ENCODE measurements around the gene C10orf120. TPM values are rescaled to one million over a fixed set of nuclear protein-coding genes. Genes with fewer than 3 reads are reported as not detected.

C10orf120 gene
- total RNA-seq, 3 donors from 2014 or later = not detected

GRCh38 chr10:122727426-122727825 lies 27.8 kb upstream of the C10orf120 start:
- Histone ChIP-seq H3K4me1 (ENCODE audit: low read depth) (no peaks in the 10 kb centered on the region), H3K4me3 (no peak overlapping the region), H3K36me3 (ENCODE audit: low read depth) (no peaks in the 10 kb centered on the region), H3K9me3 (no peaks in the 10 kb centered on the region)
- DNase-seq (no peak), ATAC-seq (peak; percentile 49)
- intact Hi-C loops (cut with DNase I, micrococcal nuclease) = no loop called here
- no peak for TF ChIP-seq CTCF (IDR thresholded peaks at IDR 0.05)

GRCh38 chr10:122725768-122726167 lies 26.1 kb upstream of the C10orf120 start:
- intact Hi-C loops (cut with DNase I, micrococcal nuclease) = no loop called here
- no peaks in the 10 kb centered on the region for H3K9me3 ChIP-seq
- no peaks in the 10 kb centered on the region for H3K36me3 ChIP-seq (ENCODE audit: low read depth)
- H3K4me3 ChIP-seq = no peak overlapping the region
- no peak for ATAC-seq
- H3K4me1 ChIP-seq (ENCODE audit: low read depth) = no peaks in the 10 kb centered on the region
- TF ChIP-seq CTCF (IDR thresholded peaks at IDR 0.05) = no peak
- DNase-seq = no peak

- no peak for ATAC-seq
- intact Hi-C loops (cut with DNase I, micrococcal nuclease) = no loop called here
- Histone ChIP-seq H3K36me3 (ENCODE audit: low read depth) (no peaks in the 10 kb centered on the region), H3K9me3 (no peaks in the 10 kb centered on the region), H3K4me1 (ENCODE audit: low read depth) (no peaks in the 10 kb centered on the region), H3K4me3 (no peak overlapping the region)
- DNase-seq = no peak
- TF ChIP-seq CTCF (IDR thresholded peaks at IDR 0.05) = no peak
Observed at GRCh38 chr10:122725006-122725405, 25.4 kb upstream of the C10orf120 start.

- ATAC-seq (no peak), DNase-seq (no peak)
- H3K36me3 ChIP-seq (ENCODE audit: low read depth) = no peaks in the 10 kb centered on the region
- no peaks in the 10 kb centered on the region for H3K4me1 ChIP-seq (ENCODE audit: low read depth)
- intact Hi-C loops (cut with DNase I, micrococcal nuclease) = no loop called here
- H3K4me3 ChIP-seq = no peak overlapping the region
- TF ChIP-seq CTCF (IDR thresholded peaks at IDR 0.05) = no peak
- H3K9me3 ChIP-seq = no peaks in the 10 kb centered on the region
Observed at GRCh38 chr10:122721111-122721510, 21.5 kb upstream of the C10orf120 start.

- intact Hi-C loops (cut with DNase I, micrococcal nuclease) = no loop called here
- DNase-seq (no peak), ATAC-seq (no peak)
- TF ChIP-seq CTCF (IDR thresholded peaks at IDR 0.05) = no peak
- Histone ChIP-seq H3K4me1 (ENCODE audit: low read depth) (no peaks in the 10 kb centered on the region), H3K36me3 (ENCODE audit: low read depth) (no peaks in the 10 kb centered on the region), H3K4me3 (no peak overlapping the region), H3K9me3 (no peaks in the 10 kb centered on the region)
Observed at GRCh38 chr10:122716025-122716424, 16.4 kb upstream of the C10orf120 start.

GRCh38 chr10:122715576-122715975 lies 15.9 kb upstream of the C10orf120 start:
- Histone ChIP-seq H3K4me1 (ENCODE audit: low read depth) (no peaks in the 10 kb centered on the region), H3K4me3 (no peak overlapping the region), H3K36me3 (ENCODE audit: low read depth) (no peaks in the 10 kb centered on the region), H3K9me3 (no peaks in the 10 kb centered on the region)
- intact Hi-C loops (cut with DNase I, micrococcal nuclease) = no loop called here
- ATAC-seq (no peak), DNase-seq (no peak)
- TF ChIP-seq CTCF (IDR thresholded peaks at IDR 0.05) = no peak
